K562 treated with DMSO at 1 percent for 4 hours (cell line): ENCODE results near the gene CEACAM18. TPM values are rescaled to one million over a fixed set of nuclear protein-coding genes. Genes with fewer than 3 reads are reported as not detected.

ENCODE experiments used
- total RNA-seq: library from RNA; unstranded; fragments of 300-600 nt; gene quantifications from 2 replicates; pipeline ENCODE4 v1.2.3, GENCODE V29; 2022; ENCODE audit not compliant: insufficient read depth

The CEACAM18 gene
- total RNA-seq = not detected in 2 replicates

DNA sequence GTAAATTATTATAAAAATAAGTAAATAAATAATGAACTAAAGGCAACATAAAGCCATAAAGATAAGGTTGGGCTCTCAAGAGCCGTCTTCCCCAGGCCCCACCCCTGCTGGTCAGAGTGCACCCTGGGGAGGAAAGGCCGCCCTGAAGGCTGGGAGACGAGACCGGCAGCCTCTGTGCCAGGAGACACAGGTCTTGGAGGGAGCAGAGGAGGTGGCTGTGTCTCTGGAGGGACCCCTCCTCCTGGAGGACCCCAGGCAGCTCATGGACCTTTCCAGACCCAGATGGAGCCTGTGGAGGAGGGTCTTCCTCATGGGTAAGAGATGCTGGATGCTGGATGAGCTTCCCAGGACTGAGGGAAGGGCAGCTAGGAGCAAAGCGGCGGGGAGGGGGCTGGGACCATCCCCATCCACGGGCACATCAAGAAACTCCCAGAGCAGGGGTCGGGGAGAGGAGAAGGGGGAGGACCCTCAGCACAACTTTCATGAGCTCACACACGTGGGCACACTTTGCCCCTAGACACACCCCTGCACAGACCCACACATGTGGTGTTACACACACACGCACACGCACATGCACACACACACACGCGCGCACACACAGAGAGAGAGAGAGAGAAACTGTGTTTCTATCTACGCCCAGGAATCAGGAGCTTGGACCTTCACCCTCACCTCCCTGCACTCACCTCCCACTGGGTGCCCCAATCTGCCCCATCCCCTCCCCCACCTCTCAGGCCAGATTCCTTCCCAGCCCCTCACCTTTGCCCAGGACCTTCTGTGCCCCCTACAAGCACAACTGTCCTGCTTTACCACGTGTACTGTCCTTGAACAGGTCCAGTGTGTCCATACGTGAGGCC, at the start of gene CEACAM18:
TSS of gene CEACAM18 (plus strand) at position 159 of the 854 bp plus-strand sequence.

GRCh38 chr19:51458051-51458645, 20.2 kb upstream of the CEACAM18 start, which contains the start of gene SIGLEC8:
Gene SIGLEC8, minus strand, starts transcription at chr19:51458454. Its CDS starts 67 bp downstream, at chr19:51458387.

GRCh38 chr19:51501594-51502263, 23.4 kb downstream of the CEACAM18 start, which contains the start of gene SIGLEC12:
Gene SIGLEC12, minus strand, starts transcription at chr19:51501800. Its CDS starts 67 bp downstream, at chr19:51501733.

DNA sequence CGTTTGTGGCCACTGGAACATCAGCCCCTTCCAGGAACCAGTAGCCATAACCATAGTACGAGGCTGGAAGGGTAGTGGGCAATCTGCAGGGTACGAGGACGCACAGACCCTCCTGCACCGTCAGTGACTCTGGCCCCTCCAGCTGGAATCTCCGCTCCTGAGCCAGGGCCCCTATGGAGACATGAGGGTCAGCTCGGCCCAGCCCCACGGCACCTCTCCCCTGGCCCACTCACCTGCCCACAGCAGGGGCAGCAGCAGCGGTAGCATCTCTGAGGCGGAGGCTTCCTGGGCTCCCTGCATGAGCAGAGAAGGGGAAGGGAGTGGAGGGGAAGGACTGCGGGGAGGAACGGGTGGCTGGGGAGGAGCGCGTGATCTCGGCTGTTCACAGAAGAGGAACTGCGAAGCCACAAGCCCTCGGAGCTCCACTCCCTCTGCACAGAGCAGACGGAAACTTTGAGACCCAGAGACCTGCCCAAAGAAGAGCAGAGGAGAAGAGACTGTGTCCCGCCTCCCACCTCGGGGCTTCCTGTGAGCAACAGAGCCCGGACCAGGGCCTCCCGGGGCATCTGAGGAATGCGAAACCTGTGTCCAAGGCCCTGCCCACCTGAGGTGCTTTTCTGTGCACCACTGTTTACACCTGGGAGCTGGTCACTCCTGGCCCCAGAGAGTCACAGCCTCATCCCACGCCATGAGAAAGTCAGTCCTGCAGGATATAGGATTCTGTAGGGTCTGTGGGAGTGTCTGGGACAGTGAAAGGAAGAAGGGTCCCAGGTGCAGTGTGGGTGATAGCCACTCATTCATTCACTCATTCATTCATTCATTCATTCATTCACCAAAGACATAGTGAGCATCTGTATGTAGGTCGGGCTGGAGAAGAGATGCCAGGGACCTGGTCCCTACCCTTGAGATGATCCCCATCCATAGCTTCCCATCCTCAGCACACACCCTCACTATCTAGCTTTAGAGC, 53.3 kb downstream of the CEACAM18 start, which contains the start of gene SIGLEC6:
TSS of gene SIGLEC6 (minus strand) at position 322 of the 967 bp plus-strand sequence. CDS start at position 300, 22 bp downstream.

Other genes with a start within 250 kb of the CEACAM18 start
- not detected in 2 replicates for gene SIGLECL1, start 227.5 kb upstream of the CEACAM18 start, total RNA-seq
- gene IGLON5, start 166.9 kb upstream of the CEACAM18 start, total RNA-seq = 0.30 TPM in 1 of 2 replicates, not detected in the other
- 4.1 and 9.1 TPM in 2 replicates for gene VSIG10L, start 136.4 kb upstream of the CEACAM18 start, total RNA-seq
- gene ETFB, start 112.2 kb upstream of the CEACAM18 start, total RNA-seq = 198 and 249 TPM in 2 replicates
- not detected in 2 replicates for gene CLDND2, start 109.5 kb upstream of the CEACAM18 start, total RNA-seq
- not detected in 2 replicates for gene NKG7, start 105.9 kb upstream of the CEACAM18 start, total RNA-seq
- gene LIM2, start 90.6 kb upstream of the CEACAM18 start, total RNA-seq = not detected in 2 replicates
- gene C19orf84, start 87.9 kb upstream of the CEACAM18 start, total RNA-seq = 1.6 TPM in 1 of 2 replicates, not detected in the other
- gene SIGLEC10, start 60.9 kb upstream of the CEACAM18 start, total RNA-seq = 1.2 and 2.5 TPM in 2 replicates
- 0.69 and 0.85 TPM in 2 replicates for gene SIGLEC8, start 20.1 kb upstream of the CEACAM18 start, total RNA-seq
- gene SIGLEC12, start 23.3 kb downstream of the CEACAM18 start, total RNA-seq = 1.2 and 1.5 TPM in 2 replicates
- 32.0 and 34.1 TPM in 2 replicates for gene SIGLEC6, start 53.1 kb downstream of the CEACAM18 start, total RNA-seq
- gene ZNF175, start 92.7 kb downstream of the CEACAM18 start, total RNA-seq = 7.6 and 12.7 TPM in 2 replicates
- gene SIGLEC5, start 151.9 kb downstream of the CEACAM18 start, total RNA-seq = 0.92 TPM in 1 of 2 replicates, not detected in the other
- gene SIGLEC14, start 168.3 kb downstream of the CEACAM18 start, total RNA-seq = 0.58 TPM in 1 of 2 replicates, not detected in the other
- gene SPACA6, start 214.8 kb downstream of the CEACAM18 start, total RNA-seq = 12.2 and 13.2 TPM in 2 replicates
- not detected in 2 replicates for gene HAS1, start 245.5 kb downstream of the CEACAM18 start, total RNA-seq